Effector memory CD4-positive, alpha-beta T cell (primary cell): ENCODE results near the gene MED13.

Experiments
- DNase-seq, 3 donors: peaks; one replicate each; pipeline ENCODE4 v3.0.0-alpha.2; 2020
- H3K27ac ChIP-seq: 2 replicates; pipeline ENCODE4 v1.7.0; 2013; ENCODE audit warnings: mild to moderate bottlenecking, low read length, moderate library complexity; ENCODE audit not compliant: insufficient read depth, poor library complexity, severe bottlenecking
- H3K27me3 ChIP-seq: replicated peaks from 2 replicates; pipeline ENCODE4 v1.7.0; 2013; ENCODE audit warnings: mild to moderate bottlenecking, low read length; ENCODE audit not compliant: insufficient read depth, control insufficient read depth, poor library complexity, severe bottlenecking
- H3K36me3 ChIP-seq: 2 replicates; pipeline ENCODE4 v1.7.0; 2013; ENCODE audit warnings: mild to moderate bottlenecking, low read length, moderate library complexity; ENCODE audit not compliant: control insufficient read depth, insufficient read depth
- H3K4me1 ChIP-seq: 2 replicates; pipeline ENCODE4 v1.7.0; 2013; ENCODE audit warnings: low read length, mild to moderate bottlenecking; ENCODE audit not compliant: control insufficient read depth, insufficient read depth, poor library complexity, severe bottlenecking
- H3K4me3 ChIP-seq: 2 replicates; pipeline ENCODE4 v1.7.0; 2013; ENCODE audit warnings: low read length, low read depth, mild to moderate bottlenecking; ENCODE audit not compliant: insufficient read depth, poor library complexity, severe bottlenecking
- H3K9me3 ChIP-seq: 2 replicates; pipeline ENCODE4 v1.7.0; 2013; ENCODE audit warnings: mild to moderate bottlenecking, low read length, moderate library complexity; ENCODE audit not compliant: control insufficient read depth

MED13 gene

DNA sequence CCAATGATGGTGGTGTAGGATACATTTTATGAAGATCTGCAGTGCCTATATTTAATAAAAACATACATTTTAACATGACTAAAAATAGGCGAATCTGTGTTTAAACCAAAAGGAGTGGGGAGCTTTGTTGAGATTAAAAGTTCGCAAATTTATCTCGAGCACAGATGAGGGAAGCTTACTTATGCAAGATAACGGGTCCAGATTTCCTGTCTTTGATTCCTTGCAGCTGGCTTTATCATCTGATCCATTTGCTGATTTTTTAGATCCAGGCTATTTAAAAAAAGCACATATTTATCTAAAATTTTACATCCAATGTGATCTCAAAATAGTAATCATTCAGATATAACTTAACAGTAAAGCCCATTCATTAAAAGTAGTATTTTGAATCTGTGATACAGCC lies 80.3 kb downstream of the MED13 start:
- DNase-seq: no peak

DNA sequence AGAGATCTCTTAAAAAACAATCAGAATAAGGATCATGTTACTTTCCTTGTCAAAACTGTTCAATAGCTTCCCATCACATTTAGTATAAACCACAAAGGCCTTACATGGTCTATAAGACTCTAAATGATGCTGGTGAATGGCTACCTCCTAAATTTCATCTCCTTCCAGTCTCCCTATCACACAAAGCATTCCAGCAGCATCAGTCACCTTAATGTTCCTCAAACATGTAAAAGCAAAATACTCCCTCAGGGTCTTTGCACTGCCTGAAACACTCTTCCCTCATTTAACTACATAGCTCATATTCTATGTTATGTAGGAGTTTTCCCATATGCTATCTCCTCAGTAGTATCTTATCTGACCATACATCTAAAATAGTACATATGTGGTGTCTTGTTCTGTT lies 83.8 kb downstream of the MED13 start:
- no peaks in the 10 kb centered on the region for H3K4me1 ChIP-seq
- peaks cover 37% of the 10 kb centered on the region for H3K36me3 ChIP-seq
- no peak overlapping the region for H3K27ac ChIP-seq
- DNase-seq: no peak
- no peaks in the 10 kb centered on the region for H3K27me3 ChIP-seq
- no peak overlapping the region for H3K4me3 ChIP-seq
- no peaks in the 10 kb centered on the region for H3K9me3 ChIP-seq

More for the DNA sequence above, 80.3 kb downstream of the MED13 start:
- Histone ChIP-seq H3K9me3 (no peaks in the 10 kb centered on the region), H3K27me3 (no peaks in the 10 kb centered on the region), H3K27ac (no peak overlapping the region), H3K4me1 (no peaks in the 10 kb centered on the region), H3K4me3 (no peak overlapping the region), H3K36me3 (peaks cover 63% of the 10 kb centered on the region)

DNA sequence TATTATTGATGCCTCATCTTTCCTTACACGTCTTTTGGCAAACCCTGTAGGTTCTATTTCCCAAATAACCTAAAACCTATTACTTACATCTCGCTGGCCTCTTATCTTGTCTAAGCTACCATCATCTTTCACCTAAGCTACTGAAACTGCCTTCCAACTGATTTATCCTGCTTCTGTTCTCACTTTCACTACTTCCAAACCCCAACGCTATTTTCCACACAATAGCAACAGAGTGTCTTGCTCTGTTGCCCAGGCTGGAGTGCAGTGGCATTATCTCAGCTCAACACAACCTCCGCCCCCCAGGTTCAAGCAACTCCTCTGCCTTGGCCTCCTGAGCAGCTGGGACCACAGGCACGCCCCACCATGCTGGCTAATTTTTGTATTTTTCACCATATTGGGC lies 84.5 kb downstream of the MED13 start:
- peaks cover 33% of the 10 kb centered on the region for H3K36me3 ChIP-seq
- no peak for DNase-seq
- no peak overlapping the region for H3K27ac ChIP-seq
- H3K9me3 ChIP-seq: no peaks in the 10 kb centered on the region
- H3K4me1 ChIP-seq: no peaks in the 10 kb centered on the region
- H3K27me3 ChIP-seq: no peaks in the 10 kb centered on the region
- no peak overlapping the region for H3K4me3 ChIP-seq

DNA sequence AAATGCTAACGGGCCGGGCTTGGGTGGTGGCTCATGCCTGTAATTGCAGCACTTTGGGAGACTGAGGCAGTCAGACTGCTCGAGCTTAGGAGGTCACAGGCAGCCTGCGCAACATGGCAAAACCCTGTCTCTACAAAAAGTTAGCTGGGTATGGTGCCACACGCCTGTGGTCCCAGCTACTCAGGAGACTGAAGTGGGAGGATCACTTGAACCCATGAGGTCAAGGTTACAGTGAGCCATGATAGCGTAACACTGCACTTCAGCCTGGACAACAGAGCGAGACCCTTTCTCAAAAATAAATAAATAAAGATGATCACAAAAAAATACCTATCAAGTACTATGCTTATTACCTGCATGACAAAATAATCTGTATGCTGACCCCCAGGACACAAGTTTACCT lies 91.0 kb downstream of the MED13 start:
- Histone ChIP-seq H3K4me3 (no peak overlapping the region), H3K27ac (no peak overlapping the region), H3K9me3 (no peaks in the 10 kb centered on the region), H3K36me3 (peaks cover 21% of the 10 kb centered on the region), H3K4me1 (no peaks in the 10 kb centered on the region), H3K27me3 (no peaks in the 10 kb centered on the region)
- DNase-seq: no peak

DNA sequence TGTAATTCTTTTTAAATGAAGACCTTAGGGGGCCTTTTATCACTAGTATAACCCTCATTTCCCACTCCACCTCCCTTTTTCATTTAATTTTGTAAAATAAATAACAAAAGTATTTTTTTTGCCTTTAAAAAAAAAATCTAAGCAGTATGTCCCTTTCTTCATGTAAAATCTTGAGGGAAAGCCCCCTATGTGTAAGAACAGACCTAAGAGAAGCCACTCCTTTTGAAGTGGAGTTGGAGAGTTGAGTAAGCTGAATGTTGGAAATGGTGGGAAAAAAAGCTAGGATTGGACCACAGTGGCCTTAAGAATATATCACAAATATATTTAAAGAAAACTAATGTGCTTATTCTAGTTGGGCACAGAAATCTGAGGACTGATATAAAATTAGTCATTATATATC lies 92.8 kb downstream of the MED13 start:
- Histone ChIP-seq H3K4me3 (no peak overlapping the region), H3K36me3 (peaks cover 21% of the 10 kb centered on the region)
- DNase-seq: no peak

DNA sequence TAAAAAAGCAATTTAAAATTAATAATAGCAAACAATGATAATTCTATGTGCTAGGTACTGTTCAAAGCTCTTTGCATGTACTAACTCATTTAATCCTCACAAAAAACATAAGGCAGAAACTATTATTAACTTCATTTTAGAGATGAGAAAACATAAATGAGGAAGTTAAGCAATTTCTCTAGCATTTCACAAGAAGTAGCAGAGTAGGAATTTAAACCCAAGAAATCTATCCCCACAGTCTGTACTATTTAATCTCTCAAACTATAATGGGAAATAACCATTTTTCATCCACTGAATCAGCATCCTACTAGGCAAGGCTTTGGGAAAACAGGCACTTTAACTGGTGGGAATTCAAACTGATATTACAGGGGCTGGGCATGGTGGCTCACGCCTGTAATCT lies 95.0 kb downstream of the MED13 start:
- Histone ChIP-seq H3K4me1 (no peaks in the 10 kb centered on the region), H3K36me3 (peaks cover 29% of the 10 kb centered on the region)
- DNase-seq: no peak

More for the DNA sequence above, 92.8 kb downstream of the MED13 start:
- H3K27me3 ChIP-seq: no peaks in the 10 kb centered on the region
- no peaks in the 10 kb centered on the region for H3K9me3 ChIP-seq
- no peaks in the 10 kb centered on the region for H3K4me1 ChIP-seq
- H3K27ac ChIP-seq: no peak overlapping the region

DNA sequence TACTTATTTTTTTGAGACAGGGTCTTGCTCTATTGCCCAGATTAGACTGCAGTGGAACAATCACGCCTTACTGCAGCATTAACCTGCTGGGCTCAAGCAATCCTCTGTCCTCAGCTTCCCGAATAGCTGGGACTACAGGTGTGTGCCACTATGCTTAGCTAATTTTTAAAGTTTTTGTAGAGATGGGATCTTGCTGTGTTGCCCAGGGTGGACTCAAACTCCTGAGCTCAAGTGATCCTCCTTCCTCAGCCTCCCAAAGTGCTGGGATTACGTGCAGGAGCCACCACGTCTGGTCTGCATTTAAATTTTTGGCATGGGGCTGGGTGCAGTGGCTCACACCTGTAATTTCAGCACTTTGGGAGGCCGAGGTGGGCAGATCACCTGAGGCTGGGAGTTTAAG lies 96.3 kb downstream of the MED13 start:
- H3K36me3 ChIP-seq: peaks cover 41% of the 10 kb centered on the region

More for the DNA sequence above, 95.0 kb downstream of the MED13 start:
- H3K9me3 ChIP-seq: no peaks in the 10 kb centered on the region
- H3K27me3 ChIP-seq: no peaks in the 10 kb centered on the region
- H3K4me3 ChIP-seq: no peak overlapping the region
- no peak overlapping the region for H3K27ac ChIP-seq

DNA sequence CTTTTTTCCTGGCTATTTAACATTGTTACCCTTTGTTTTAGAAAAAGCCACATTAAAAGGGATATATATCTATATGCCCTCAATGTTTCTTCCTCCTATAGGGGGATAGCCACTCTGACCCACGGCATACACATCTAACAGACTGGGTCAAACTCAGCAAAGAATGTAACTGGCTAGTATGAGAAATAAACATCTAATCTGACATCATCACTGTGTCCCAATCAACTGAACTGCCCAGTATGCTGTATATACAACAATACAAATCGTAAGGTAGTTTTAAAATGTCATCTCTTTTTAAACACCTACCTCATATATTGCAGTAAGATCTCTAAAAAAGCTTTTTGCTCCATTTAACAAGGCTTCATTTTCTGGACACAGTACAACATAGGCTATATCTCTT lies 97.3 kb downstream of the MED13 start:
- H3K4me3 ChIP-seq: no peak overlapping the region
- H3K36me3 ChIP-seq: peaks cover 45% of the 10 kb centered on the region
- DNase-seq: no peak
- no peaks in the 10 kb centered on the region for H3K27me3 ChIP-seq
- H3K27ac ChIP-seq: no peak overlapping the region
- H3K9me3 ChIP-seq: no peaks in the 10 kb centered on the region
- no peaks in the 10 kb centered on the region for H3K4me1 ChIP-seq

More for the DNA sequence above, 96.3 kb downstream of the MED13 start:
- Histone ChIP-seq H3K27ac (no peak overlapping the region), H3K4me3 (no peak overlapping the region), H3K9me3 (no peaks in the 10 kb centered on the region), H3K4me1 (no peaks in the 10 kb centered on the region), H3K27me3 (no peaks in the 10 kb centered on the region)
- DNase-seq: no peak

DNA sequence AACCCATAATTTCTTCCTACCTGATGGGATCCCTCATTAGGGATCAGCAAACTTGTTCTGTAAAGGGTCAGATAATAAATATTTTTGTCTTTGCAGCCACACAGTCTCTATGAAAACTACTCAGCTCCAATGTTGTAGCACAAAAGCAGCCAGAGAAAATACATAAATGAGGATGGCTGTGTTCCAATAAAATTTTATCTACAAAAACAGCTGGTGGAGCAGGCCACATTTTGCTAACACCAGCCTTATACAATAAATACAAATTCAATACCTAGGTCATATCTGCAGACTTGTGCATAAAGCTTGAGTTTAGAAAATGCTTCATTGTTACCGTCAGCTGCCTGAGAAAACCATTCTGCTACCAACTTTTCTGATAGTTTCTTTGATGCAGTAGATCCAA lies 98.9 kb downstream of the MED13 start:
- H3K4me1 ChIP-seq: no peaks in the 10 kb centered on the region
- no peak overlapping the region for H3K4me3 ChIP-seq
- no peaks in the 10 kb centered on the region for H3K9me3 ChIP-seq
- no peaks in the 10 kb centered on the region for H3K27me3 ChIP-seq
- no peak overlapping the region for H3K27ac ChIP-seq
- H3K36me3 ChIP-seq: peaks cover 48% of the 10 kb centered on the region
- DNase-seq: no peak

DNA sequence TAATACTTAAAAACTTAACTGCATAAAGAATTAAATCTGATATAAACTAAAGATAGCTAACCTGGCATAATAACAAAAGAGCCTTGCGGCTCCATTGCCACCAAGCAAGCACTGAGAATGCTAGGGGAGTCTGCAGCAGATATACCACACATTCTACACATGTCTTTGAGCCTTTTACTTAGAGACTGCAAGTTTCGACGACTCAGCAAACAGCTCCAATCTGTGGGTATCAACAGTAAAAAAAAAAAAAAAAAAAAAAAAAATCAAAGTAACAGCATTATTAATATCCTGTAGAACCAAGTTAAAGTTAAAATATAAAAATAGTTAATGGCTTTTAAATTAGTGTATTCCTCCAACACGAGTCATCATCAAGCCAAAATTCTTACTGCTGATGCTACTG lies 109.5 kb downstream of the MED13 start:
- H3K4me3 ChIP-seq: no peak overlapping the region
- H3K9me3 ChIP-seq: no peaks in the 10 kb centered on the region
- no peak overlapping the region for H3K27ac ChIP-seq
- DNase-seq: no peak
- H3K36me3 ChIP-seq: peaks cover 65% of the 10 kb centered on the region
- H3K4me1 ChIP-seq: no peaks in the 10 kb centered on the region
- H3K27me3 ChIP-seq: no peaks in the 10 kb centered on the region
